NCI-H2081 (cell line): ENCODE data around the gene NLRX1.
"Not testable (repeated sequence)": the region's sequence is repeated elsewhere in the genome, so short reads cannot be mapped to it uniquely, and the experiment has no call there.

Experiments
- DNase-seq, 2 experiments: peaks; one replicate each; lab custom pipeline; 2025; lab: John Stamatoyannopoulos, UW

The NLRX1 gene

GRCh38 chr11:119184399-119184798 lies 15.9 kb downstream of the NLRX1 start:
- DNase-seq: not testable (repeated sequence)

GRCh38 chr11:119185981-119186634 lies 17.6 kb downstream of the NLRX1 start:
- DNase-seq: no peak

GRCh38 chr11:119187123-119187892 lies 18.8 kb downstream of the NLRX1 start:
- DNase-seq: no peak

- no peak for DNase-seq
Observed at GRCh38 chr11:119188067-119188466, 19.5 kb downstream of the NLRX1 start.

- DNase-seq: no peak
Observed at GRCh38 chr11:119188887-119189286, 20.4 kb downstream of the NLRX1 start.

- no peak for DNase-seq
Observed at GRCh38 chr11:119189393-119189792, 20.9 kb downstream of the NLRX1 start.

GRCh38 chr11:119190531-119190930 lies 22.0 kb downstream of the NLRX1 start:
- DNase-seq: no peak

- DNase-seq: not testable (repeated sequence)
Observed at GRCh38 chr11:119191265-119191664, 22.7 kb downstream of the NLRX1 start.

GRCh38 chr11:119192111-119192510 lies 23.6 kb downstream of the NLRX1 start:
- DNase-seq: no peak

GRCh38 chr11:119193001-119193400 lies 24.5 kb downstream of the NLRX1 start:
- DNase-seq: no peak

GRCh38 chr11:119193626-119194025 lies 25.1 kb downstream of the NLRX1 start:
- DNase-seq: no peak

GRCh38 chr11:119194811-119195440 lies 26.4 kb downstream of the NLRX1 start:
- no peak for DNase-seq

- peak; percentile 53 to 81 for DNase-seq
Observed at GRCh38 chr11:119195680-119196079, 27.2 kb downstream of the NLRX1 start.

- peak; percentile 86 to 87 for DNase-seq
Observed at GRCh38 chr11:119196833-119197483, 28.4 kb downstream of the NLRX1 start.

- no peak for DNase-seq
Observed at GRCh38 chr11:119198925-119199324, 30.4 kb downstream of the NLRX1 start.

GRCh38 chr11:119201236-119201635 lies 32.7 kb downstream of the NLRX1 start:
- not testable (repeated sequence) for DNase-seq

GRCh38 chr11:119202554-119202953 lies 34.0 kb downstream of the NLRX1 start:
- no peak for DNase-seq

- DNase-seq: no peak
Observed at GRCh38 chr11:119204066-119204465, 35.5 kb downstream of the NLRX1 start.

GRCh38 chr11:119205080-119205479 lies 36.6 kb downstream of the NLRX1 start:
- no peak for DNase-seq

GRCh38 chr11:119205574-119206510 lies 37.3 kb downstream of the NLRX1 start, which contains the start of gene CBL:
CBL (plus strand) TSS chr11:119206339; CDS start chr11:119206418, 79 bp downstream.
- DNase-seq: peak; percentile 92
